HepG2 (cell line): Measurements from ENCODE around the gene ZFHX3. TPM values are rescaled to one million over a fixed set of nuclear protein-coding genes. Genes with fewer than 3 reads are reported as not detected.
A peak's percentile ranks its signal among the peaks of the same experiment; 100 is the strongest.

Source experiments
- BORCS8-MEF2B ChIP-seq: sonication (generic); formaldehyde crosslinking; IDR thresholded peaks from 2 replicates; pipeline ENCODE4 v1.8.0; 2022; ENCODE audit warnings: mild to moderate bottlenecking, missing genetic modification reagents
- KDM6A ChIP-seq: IDR thresholded peaks from 2 replicates; pipeline ENCODE4 v1.6.1; 2016; ENCODE audit warnings: low read depth
- MAFG ChIP-seq: sonication (generic); formaldehyde crosslinking; IDR thresholded peaks from 2 replicates; pipeline ENCODE4 v1.5.1; 2020; ENCODE audit warnings: mild to moderate bottlenecking, missing genetic modification reagents
- NFATC3 ChIP-seq: sonication (generic); formaldehyde crosslinking; IDR thresholded peaks from 2 replicates; pipeline ENCODE4 v1.5.1; 2020; ENCODE audit warnings: mild to moderate bottlenecking, missing genetic modification reagents
- PAX8 ChIP-seq: sonication (generic); formaldehyde crosslinking; IDR thresholded peaks from 2 replicates; pipeline ENCODE4 v1.8.0; 2022; ENCODE audit warnings: mild to moderate bottlenecking, missing genetic modification reagents, borderline replicate concordance
- REL ChIP-seq: sonication (generic); formaldehyde crosslinking; conservative IDR thresholded peaks from 2 replicates; pipeline ENCODE4 v1.8.0; 2022; ENCODE audit warnings: mild to moderate bottlenecking, missing genetic modification reagents, moderate library complexity
- TARDBP ChIP-seq: sonication (generic); formaldehyde crosslinking; IDR thresholded peaks from 2 replicates; pipeline ENCODE4 v1.8.0; 2022; ENCODE audit warnings: mild to moderate bottlenecking, missing genetic modification reagents
- ZNF17 ChIP-seq: sonication (generic); formaldehyde crosslinking; IDR thresholded peaks from 2 replicates; pipeline ENCODE4 v1.5.0; 2020; ENCODE audit warnings: mild to moderate bottlenecking, missing genetic modification reagents
- ZNF251 ChIP-seq: sonication (generic); formaldehyde crosslinking; IDR thresholded peaks from 2 replicates; pipeline ENCODE4 v1.9.0; 2021; ENCODE audit warnings: mild to moderate bottlenecking, missing genetic modification reagents
- ZNF556 ChIP-seq: sonication (generic); formaldehyde crosslinking; IDR thresholded peaks from 2 replicates; pipeline ENCODE4 v1.4.0; 2020; ENCODE audit warnings: mild to moderate bottlenecking, missing genetic modification reagents, borderline replicate concordance
- ZNF605 ChIP-seq: sonication (generic); formaldehyde crosslinking; IDR thresholded peaks from 2 replicates; pipeline ENCODE4 v1.8.0; 2022; ENCODE audit warnings: mild to moderate bottlenecking, missing genetic modification reagents
- ZNF619 ChIP-seq: sonication (generic); formaldehyde crosslinking; IDR thresholded peaks from 2 replicates; pipeline ENCODE4 v1.4.0; 2020; ENCODE audit warnings: mild to moderate bottlenecking, missing genetic modification reagents
- ZNF782 ChIP-seq: sonication (generic); formaldehyde crosslinking; IDR thresholded peaks from 2 replicates; pipeline ENCODE4 v1.4.0; 2020; ENCODE audit warnings: missing genetic modification reagents, mild to moderate bottlenecking, borderline replicate concordance
- ZSCAN21 ChIP-seq: sonication (generic); formaldehyde crosslinking; IDR thresholded peaks from 2 replicates; pipeline ENCODE4 v1.8.0; 2022; ENCODE audit warnings: mild to moderate bottlenecking, missing genetic modification reagents, moderate library complexity, borderline replicate concordance
- polyA plus RNA-seq, 8 experiments: library from polyadenylated mRNA; depleted of rRNA in 3 of 8; stranded (reverse) in 7 of 8; unstranded in 1 of 8; fragments of >200 nt; fragmentation: Illumina TruSeq in 4 of 8; extraction: Trizol in 4 of 8; gene quantifications; 2 replicates each; pipeline versions ENCODE4 v1.2.1 to v1.2.3, GENCODE V29; 2011 to 2016; ENCODE audit warnings: low read depth in 4 of 8, missing spikeins in 1 of 8, mixed read lengths in 1 of 8; ENCODE audit not compliant: insufficient read depth in 1 of 8
- total RNA-seq, 5 experiments: library from RNA; depleted of rRNA; stranded (reverse); fragments of >200 nt; fragmentation: Illumina TruSeq; extraction: Trizol; gene quantifications; 2 replicates each; pipeline ENCODE4 v1.2.3, GENCODE V29; 2016; ENCODE audit warnings: low read depth in 1 of 5
- TF ChIP-seq, protein P1 (sequence below): sonication (generic); formaldehyde crosslinking; IDR thresholded peaks from 2 replicates; pipeline ENCODE4 v1.9.0; 2021; ENCODE audit warnings: missing genetic modification reagents, mild to moderate bottlenecking, borderline replicate concordance
- TF ChIP-seq, protein P2 (sequence below): sonication (generic); formaldehyde crosslinking; IDR thresholded peaks from 2 replicates; pipeline ENCODE4 v1.8.1; 2023; ENCODE audit warnings: mild to moderate bottlenecking, missing genetic modification reagents, borderline replicate concordance
- TF ChIP-seq, protein P3 (sequence below): sonication (generic); formaldehyde crosslinking; IDR thresholded peaks from 2 replicates; pipeline ENCODE4 v1.4.0; 2020; ENCODE audit warnings: missing genetic modification reagents; ENCODE audit errors: not compliant biosample characterization
- TF ChIP-seq, protein P4 (sequence below): sonication (generic); formaldehyde crosslinking; IDR thresholded peaks from 2 replicates; pipeline ENCODE4 v1.5.1; 2020; ENCODE audit warnings: missing genetic modification reagents, mild to moderate bottlenecking, borderline replicate concordance
- TF ChIP-seq, protein P5 (sequence below): sonication (generic); formaldehyde crosslinking; IDR thresholded peaks from 2 replicates; pipeline ENCODE4 v1.9.0; 2022; ENCODE audit warnings: low read depth, missing genetic modification reagents
- TF ChIP-seq, protein P6 (sequence below): sonication (generic); formaldehyde crosslinking; IDR thresholded peaks from 2 replicates; pipeline ENCODE4 v1.5.0; 2020; ENCODE audit warnings: mild to moderate bottlenecking, missing genetic modification reagents, borderline replicate concordance

ZFHX3 gene
- total and polyA plus RNA-seq, 2 of the 13 experiments (the other 11 are each of a cell fraction or from before 2014, with no cell fraction given): 5.0 to 6.0 TPM

DNA sequence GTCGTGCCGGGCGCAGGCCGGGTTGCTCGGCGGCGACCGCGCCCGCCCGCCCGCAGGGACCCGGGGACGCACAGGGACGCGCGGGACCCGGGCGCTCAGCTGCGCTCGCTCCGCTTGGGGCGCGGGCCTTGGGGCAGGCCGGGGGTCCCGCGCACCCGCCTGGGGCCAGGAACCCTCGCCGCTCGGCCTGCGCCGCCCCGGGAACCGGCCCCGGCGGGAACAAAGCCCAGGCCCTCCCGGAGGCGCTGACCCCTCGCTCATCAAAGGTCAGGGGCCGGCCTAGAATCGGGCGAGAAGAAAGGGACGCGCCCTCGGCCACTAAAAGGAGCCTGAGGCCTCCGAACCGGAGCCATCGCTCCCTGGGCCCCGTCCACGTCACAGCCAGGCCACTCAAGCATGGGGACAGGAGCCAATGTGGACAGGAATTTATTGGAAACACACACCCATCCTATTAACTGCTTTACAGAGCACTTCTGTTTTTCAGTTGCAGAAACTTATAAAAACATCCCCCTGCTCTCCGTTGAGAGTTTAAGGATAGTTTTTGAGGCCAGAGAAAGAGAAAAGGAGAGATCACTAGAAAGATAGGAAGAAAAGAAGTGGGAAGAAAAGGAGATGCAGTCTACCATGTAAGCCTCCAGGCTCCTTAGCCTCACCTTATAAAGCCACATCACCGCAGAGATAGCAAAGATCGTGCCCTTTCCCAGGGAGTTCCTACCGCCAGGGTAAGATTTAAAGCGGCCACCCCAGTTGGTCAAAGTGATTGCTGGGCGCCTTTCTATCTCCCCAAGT, 558 bp upstream of the ZFHX3 start (continued):
- TF ChIP-seq NFATC3 (CRISPR knock-in tag) (no peak), ZNF782 (CRISPR knock-in tag) (no peak), ZNF17 (CRISPR knock-in tag) (no peak), ZNF619 (CRISPR knock-in tag) (no peak), REL (no peak), ZNF605 (CRISPR knock-in tag) (no peak; the same call in 1 of the 2 replicates), BORCS8-MEF2B (CRISPR knock-in tag) (0 out of 2 replicates have a peak, but pooled peaks have one; percentile 41), ZNF556 (CRISPR knock-in tag) (no peak), TARDBP (peak; percentile 84), KDM6A (CRISPR knock-in tag) (peak; percentile 53; the same call in 1 of the 2 replicates), ZNF251 (CRISPR knock-in tag) (no peak), PAX8 (CRISPR knock-in tag) (no peak), MAFG (CRISPR knock-in tag) (no peak), ZSCAN21 (no peak)
- TF ChIP-seq, protein P1, sequence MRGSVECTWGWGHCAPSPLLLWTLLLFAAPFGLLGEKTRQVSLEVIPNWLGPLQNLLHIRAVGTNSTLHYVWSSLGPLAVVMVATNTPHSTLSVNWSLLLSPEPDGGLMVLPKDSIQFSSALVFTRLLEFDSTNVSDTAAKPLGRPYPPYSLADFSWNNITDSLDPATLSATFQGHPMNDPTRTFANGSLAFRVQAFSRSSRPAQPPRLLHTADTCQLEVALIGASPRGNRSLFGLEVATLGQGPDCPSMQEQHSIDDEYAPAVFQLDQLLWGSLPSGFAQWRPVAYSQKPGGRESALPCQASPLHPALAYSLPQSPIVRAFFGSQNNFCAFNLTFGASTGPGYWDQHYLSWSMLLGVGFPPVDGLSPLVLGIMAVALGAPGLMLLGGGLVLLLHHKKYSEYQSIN: 0 out of 2 replicates have a peak, but pooled peaks have one; percentile 49
- TF ChIP-seq, protein P2, sequence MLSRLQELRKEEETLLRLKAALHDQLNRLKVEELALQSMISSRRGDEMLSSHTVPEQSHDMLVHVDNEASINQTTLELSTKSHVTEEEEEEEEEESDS (CRISPR knock-in tag): no peak
- TF ChIP-seq, protein P3, sequence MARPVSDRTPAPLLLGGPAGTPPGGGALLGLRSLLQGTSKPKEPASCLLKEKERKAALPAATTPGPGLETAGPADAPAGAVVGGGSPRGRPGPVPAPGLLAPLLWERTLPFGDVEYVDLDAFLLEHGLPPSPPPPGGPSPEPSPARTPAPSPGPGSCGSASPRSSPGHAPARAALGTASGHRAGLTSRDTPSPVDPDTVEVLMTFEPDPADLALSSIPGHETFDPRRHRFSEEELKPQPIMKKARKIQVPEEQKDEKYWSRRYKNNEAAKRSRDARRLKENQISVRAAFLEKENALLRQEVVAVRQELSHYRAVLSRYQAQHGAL (CRISPR knock-in tag): peak; percentile 81
- TF ChIP-seq, protein P4, sequence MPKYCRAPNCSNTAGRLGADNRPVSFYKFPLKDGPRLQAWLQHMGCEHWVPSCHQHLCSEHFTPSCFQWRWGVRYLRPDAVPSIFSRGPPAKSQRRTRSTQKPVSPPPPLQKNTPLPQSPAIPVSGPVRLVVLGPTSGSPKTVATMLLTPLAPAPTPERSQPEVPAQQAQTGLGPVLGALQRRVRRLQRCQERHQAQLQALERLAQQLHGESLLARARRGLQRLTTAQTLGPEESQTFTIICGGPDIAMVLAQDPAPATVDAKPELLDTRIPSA (CRISPR knock-in tag): no peak
- TF ChIP-seq, protein P5, sequence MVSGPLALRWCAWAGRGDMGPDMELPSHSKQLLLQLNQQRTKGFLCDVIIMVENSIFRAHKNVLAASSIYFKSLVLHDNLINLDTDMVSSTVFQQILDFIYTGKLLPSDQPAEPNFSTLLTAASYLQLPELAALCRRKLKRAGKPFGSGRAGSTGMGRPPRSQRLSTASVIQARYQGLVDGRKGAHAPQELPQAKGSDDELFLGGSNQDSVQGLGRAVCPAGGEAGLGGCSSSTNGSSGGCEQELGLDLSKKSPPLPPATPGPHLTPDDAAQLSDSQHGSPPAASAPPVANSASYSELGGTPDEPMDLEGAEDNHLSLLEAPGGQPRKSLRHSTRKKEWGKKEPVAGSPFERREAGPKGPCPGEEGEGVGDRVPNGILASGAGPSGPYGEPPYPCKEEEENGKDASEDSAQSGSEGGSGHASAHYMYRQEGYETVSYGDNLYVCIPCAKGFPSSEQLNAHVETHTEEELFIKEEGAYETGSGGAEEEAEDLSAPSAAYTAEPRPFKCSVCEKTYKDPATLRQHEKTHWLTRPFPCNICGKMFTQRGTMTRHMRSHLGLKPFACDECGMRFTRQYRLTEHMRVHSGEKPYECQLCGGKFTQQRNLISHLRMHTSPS (CRISPR knock-in tag): no peak
- TF ChIP-seq, protein P6, sequence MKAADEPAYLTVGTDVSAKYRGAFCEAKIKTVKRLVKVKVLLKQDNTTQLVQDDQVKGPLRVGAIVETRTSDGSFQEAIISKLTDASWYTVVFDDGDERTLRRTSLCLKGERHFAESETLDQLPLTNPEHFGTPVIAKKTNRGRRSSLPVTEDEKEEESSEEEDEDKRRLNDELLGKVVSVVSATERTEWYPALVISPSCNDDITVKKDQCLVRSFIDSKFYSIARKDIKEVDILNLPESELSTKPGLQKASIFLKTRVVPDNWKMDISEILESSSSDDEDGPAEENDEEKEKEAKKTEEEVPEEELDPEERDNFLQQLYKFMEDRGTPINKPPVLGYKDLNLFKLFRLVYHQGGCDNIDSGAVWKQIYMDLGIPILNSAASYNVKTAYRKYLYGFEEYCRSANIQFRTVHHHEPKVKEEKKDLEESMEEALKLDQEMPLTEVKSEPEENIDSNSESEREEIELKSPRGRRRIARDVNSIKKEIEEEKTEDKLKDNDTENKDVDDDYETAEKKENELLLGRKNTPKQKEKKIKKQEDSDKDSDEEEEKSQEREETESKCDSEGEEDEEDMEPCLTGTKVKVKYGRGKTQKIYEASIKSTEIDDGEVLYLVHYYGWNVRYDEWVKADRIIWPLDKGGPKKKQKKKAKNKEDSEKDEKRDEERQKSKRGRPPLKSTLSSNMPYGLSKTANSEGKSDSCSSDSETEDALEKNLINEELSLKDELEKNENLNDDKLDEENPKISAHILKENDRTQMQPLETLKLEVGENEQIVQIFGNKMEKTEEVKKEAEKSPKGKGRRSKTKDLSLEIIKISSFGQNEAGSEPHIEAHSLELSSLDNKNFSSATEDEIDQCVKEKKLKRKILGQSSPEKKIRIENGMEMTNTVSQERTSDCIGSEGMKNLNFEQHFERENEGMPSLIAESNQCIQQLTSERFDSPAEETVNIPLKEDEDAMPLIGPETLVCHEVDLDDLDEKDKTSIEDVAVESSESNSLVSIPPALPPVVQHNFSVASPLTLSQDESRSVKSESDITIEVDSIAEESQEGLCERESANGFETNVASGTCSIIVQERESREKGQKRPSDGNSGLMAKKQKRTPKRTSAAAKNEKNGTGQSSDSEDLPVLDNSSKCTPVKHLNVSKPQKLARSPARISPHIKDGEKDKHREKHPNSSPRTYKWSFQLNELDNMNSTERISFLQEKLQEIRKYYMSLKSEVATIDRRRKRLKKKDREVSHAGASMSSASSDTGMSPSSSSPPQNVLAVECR: peak; percentile 12; the same call in 1 of the 2 replicates
